GM21360 (cell line): ENCODE measurements around the gene C19orf44.
"Not testable (repeated sequence)": the region's sequence is repeated elsewhere in the genome, so short reads cannot be mapped to it uniquely, and the experiment has no call there.

Experiments used
- ATAC-seq: cut with Tn5 transposase; IDR thresholded peaks from one replicate; pipeline ENCODE4 v1.9.1; 2021; ENCODE audit warnings: mild to moderate bottlenecking, moderate library complexity; ENCODE audit not compliant: unreplicated experiment

Gene C19orf44

DNA sequence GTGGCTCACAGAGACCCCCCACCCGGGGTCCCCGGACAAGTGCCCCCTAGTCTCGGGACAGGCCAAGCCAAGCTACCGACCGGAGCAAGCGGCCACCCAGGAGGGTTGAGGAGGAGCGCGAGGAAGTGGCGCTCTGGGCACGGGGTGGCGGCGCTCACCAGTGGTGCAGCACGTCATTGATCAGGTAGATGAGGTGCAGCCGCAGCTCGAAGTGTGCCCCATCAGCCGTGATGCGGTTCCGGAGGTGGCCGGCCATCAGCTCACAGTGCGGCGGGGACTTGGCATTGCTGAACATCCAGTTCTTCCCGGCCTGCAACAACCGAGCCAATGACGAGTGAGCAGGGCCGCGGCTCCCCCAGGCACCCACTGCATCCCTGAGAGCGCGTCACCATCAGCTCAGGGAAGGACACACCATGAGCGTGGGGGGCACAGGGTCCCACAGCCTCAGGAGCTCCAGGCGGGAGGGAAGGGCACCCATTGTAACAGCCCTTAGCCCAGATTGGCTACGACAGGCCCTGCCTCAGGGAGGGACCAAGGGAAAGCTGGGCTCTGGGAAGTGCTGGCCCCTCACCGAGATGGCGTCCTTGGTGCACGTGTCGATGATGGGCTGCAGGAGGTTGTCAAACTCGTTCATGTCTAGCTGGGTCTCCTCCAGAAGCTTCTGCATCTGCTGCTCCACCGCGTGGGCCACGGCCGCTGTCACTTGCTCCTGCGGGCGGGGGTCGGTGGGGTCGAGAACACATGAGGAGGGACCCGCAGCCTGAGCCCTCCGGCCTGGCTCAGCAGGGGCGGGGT is 36.4 kb downstream of the C19orf44 start:
- ATAC-seq, result no peak

DNA sequence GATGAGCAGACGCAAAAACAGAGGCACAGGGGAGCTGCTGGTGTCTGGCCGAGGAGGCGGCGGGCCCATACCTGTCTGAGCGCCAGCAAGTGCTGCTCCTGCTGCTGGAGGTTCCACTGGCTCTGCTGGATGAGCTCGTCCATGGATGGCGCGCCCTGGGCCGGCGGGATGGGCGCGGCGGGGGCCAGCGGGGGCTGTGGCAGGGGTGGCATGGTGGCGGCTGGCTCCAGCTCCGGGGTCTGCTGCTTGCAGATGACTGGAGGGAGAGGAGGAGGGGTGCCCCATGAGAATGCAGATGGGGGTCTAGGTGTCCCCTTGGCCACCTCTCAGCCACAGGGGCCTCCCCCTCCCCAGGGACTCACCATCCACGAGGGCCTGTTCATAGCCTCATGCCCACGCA is 39.2 kb downstream of the C19orf44 start:
- no peak for ATAC-seq

DNA sequence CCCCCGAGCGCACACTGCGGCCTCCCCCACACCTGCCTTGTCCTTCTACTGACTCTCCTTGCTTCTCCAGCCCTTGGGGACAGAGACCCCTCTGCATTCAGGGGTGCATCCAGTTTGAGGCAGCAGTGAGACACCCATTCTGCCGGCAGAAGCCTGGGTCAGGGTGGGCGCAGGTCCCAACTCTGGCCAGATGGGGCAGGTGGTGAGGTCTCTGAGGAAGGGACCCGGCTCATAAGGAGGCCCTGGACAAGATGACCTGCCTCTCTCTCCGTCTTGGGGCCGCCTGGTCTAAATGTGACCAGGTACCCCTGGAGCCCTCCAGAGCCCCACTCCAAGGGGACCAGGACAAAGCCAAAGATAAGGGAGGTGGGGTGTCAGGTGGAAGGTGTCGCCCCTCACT is 39.9 kb downstream of the C19orf44 start:
- no peak for ATAC-seq

DNA sequence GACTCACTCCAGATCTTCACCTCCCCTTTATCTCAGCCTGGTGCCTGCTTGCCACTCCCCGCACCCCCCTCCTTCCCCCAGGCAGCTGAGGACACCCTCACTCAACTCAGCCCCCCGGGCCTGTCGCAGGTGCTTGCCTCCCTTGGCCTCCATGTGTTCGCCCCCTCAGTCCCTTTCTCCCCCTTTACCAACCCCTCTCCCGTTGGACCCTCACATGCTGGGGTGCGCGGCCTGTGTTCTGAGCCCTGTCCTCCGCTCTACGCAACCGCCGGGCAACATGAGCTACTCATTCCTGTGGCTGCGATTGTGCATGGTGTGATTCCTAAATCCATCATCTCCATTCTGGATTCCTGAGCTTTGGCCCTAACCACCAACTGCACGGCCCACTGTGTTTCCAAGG is 40.9 kb downstream of the C19orf44 start:
- ATAC-seq, result no peak

DNA sequence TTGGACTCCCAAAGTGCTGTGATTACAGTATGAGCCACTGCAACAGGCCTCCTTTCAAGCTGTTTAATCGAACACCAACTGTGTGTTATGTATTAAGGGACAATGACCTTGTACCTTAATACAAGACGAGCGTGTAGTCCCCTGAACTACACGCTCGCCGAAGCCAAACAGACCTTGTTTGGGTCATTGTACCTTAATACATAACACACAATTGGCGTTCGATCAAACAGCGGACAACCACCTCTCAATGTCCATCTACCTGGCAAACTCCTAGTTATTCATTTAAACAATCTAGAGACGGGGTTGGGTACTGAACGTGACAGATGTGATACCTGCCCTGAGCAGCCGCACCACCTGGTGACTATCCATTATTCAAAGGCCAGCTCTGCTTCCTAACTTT is 44.8 kb downstream of the C19orf44 start:
- no peak for ATAC-seq

DNA sequence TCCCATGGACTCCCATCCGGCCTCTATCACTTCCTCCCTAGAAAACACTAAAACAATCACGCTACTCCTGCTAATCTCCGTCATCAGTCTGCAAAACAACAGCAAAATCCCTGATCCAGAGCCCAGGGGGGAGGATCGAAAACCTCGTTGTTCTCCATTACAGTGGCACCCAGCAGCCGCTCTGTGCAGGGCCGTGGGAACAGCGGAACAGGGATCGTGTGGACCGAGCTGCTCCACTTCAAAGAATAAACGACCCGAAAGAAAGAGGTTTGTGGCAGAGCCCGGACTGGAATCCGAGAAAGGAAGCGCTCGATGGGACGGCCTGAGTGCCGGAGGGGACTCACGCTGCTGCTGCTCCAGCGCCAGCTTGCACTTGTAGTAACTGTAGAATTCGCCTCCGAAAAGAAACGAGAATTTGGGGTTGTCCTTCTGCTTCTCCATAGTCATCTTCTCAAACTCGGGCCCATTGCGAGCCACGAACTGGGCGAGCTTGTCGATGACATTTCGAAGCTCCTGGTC is 45.4 kb downstream of the C19orf44 start:
- peak; percentile 10 for ATAC-seq

DNA sequence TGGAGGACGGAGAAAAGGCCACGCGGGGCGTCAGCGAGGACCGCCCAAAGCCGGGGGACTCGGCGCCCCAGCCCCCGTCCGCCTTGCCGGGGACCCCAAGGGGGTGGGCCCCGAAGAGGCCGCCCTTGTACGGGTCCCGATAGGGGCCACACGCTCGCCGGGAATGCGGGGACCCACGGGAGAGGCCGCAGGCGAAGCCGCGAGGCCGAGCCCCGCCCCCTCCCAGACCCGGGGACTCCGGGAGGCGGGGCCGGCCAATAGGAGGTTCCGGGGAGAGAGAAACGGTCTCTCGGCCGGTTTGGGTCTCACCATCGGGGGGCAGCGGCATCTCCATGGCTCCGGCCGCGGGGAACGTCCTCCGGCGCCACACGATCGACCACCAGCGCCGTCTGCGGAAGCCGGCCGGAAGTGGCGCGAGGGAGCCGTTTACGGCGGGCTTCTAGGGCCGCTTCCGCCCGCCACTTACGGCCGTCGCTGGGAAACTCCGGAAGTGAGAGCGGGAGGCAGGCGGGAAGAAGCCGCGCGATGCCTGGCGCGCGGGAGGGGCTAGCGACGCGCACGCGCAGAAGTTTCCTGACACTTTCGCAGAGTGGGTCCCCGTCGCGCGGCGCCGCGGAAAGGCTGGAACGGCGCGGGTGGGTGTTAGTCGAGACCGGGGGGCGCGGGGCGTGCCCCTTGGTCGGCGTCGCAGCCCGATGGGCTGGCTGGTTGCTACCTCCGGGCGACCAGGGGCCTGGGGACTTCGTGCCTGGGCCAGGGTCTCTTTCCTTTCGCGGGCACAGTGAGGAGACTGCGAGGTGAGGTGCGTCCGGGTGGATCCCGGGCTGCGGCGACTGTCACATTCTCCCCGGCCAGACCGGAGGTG is 46.1 kb downstream of the C19orf44 start, which contains the start of gene CHERP:
CHERP (minus strand) TSS at position 393 of the 865 bp plus-strand sequence; CDS start at position 334, 59 bp downstream.
- ATAC-seq, result peak; percentile 74

DNA sequence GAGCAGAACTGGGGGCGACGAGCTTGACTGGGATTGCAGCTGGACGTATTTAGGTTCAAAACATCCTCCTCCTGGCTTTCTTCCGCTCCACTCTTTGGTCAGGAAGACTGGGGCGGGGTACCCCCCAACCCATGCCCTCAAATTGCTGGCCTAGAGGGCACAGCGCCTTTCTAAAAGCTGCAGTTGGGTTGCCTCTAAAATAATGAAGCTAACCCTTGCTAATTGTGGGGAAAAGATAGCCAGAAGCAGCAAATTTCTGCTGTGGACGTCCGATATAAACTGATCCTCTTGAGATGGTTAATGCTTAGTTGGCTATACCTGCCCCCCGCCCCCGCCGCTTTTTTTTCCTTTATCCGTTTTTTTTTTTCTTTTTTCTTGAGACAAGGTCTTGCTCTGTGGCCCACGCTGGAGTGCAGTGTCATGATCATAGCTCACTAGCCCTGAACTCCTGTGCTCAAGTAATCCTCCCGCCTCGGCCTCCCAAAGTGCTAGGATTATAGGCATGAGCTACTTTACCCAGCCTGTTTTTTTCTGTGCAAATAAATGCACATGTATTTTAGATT is 46.8 kb downstream of the C19orf44 start:
- no peak for ATAC-seq

DNA sequence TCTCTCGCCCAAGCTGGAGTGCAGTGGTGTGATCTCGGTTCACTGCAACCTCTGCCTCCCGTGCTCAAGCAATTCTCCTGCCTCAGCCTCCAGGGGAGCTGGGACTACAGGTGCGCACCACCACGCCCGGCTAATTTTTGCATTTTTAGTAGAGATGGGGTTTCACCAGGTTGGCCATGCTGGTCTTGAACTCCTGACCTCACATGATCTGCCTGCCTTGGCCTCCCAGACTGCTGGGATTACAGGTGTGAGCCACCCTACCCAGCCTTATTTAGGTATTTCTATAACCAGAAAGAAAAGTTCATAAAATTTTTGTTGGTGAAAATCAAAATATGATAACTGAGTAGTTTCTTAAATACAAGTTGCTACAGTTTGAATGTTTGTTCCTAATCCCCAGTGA is 47.5 kb downstream of the C19orf44 start:
- not testable (repeated sequence) for ATAC-seq

DNA sequence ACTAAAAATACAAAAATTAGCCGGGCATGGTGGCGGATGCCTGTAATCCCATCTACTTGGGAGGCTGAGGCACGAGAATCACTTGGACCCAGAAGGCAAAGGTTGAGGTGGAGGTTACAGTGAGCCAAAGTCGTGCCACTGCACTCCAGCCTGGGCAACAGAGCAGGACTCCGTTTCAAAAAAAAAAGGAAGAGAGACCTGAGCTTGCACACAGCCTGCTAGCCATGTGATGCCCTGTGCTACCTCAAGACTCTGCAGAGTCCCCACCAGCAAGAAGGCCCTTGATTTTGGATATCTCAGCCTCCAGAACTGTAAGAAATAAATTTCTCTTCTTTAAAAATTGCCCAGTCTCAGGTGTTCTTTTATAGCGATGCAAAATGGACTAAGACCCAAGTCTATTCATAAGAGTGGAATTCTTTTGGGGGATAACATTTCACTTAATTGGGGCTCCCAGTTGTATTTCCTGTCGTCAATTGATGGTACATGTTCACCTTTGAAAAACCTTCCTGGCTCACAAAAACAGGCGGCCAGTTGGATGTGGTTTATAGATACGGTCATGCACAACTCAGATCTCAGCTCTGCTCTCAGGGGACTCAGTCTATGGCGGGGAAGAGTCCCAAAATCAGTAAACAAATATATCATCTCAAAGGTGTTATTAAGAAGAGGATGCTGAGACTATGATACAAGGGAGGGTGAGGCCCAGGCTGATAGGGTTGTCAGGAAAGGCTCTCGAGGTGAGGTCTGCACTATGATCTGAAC is 48.5 kb downstream of the C19orf44 start:
- ATAC-seq, result no peak

DNA sequence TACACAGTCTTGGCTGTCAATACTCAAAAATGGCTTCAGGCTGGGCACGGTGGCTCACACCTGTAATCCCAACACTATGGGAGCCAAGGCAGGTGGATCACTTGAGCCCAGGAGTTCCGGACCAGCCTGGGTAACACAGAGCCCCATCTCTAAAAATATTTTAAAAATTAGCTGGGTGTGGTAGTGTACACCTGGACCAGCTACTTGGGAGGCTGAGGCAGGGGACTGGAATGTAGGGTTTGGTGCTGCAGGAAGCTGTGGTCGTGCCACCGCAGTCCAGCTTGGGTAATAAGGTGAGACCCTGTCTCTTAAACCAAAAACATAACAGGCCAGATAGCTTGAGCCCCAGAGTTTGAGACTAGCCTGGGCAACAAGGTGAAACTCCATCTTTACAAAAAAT is 52.8 kb downstream of the C19orf44 start:
- no peak for ATAC-seq

DNA sequence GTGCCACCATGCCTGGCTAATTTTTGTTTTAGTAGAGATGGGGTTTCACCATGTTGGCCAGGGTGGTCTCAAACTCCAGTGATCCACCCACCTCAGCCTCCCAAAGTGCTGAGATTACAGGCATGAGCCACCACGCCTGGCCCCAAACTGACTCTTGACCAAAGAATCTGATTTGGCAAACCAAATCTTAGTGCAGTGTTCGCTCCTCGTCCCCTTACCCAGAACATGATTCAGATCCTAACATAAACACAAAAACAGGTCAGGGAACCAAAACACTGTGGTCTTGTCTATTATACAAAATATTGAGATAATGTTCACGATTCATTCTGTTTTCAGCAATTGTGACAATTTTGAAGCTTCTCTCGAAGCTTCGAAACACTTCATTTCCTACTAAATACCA is 55.7 kb downstream of the C19orf44 start:
- not testable (repeated sequence) for ATAC-seq

DNA sequence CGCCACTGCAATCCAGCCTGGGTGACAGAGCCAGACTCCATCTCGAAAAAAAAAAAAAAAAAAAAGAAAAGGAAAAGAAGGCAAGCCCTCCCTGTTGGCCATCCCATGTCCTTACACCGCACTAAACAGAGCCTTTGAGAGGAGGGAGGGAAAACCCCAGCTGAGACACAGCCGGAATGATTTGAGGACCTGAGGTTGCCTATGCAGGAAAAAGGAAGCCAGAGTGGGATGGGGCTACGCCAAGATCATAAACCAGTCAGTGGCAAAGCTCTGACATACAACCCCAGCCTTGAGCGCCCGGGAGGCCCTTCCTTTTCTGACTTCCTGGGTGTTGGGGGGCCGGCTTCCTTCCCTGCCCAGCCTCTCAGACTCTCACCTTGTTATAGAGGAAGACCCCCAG is 58.6 kb downstream of the C19orf44 start:
- ATAC-seq, result no peak

DNA sequence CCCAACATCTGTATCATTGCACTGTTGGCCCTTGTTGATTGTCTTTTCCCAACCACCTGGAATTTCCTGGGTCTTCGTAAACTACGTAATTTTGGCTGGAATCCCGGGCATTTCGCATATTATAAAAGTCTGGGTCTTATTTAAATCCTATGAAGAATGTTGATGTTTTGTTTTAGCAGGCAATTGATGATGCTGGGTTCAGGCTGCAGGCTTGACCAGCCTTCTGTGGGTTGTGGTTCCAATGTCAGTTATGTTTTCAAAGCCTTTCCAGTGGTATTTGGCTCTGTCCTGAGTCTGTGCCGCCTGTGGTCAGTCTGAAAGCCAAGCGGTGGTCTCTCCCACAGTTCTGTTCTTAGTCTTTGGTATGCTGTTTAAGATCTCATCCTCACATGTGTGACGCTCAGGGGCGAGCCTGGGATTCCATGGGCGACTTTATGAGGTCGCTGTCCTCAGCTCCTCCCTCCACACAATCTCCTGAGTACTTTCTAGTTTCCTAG is 63.6 kb downstream of the C19orf44 start:
- no peak for ATAC-seq

DNA sequence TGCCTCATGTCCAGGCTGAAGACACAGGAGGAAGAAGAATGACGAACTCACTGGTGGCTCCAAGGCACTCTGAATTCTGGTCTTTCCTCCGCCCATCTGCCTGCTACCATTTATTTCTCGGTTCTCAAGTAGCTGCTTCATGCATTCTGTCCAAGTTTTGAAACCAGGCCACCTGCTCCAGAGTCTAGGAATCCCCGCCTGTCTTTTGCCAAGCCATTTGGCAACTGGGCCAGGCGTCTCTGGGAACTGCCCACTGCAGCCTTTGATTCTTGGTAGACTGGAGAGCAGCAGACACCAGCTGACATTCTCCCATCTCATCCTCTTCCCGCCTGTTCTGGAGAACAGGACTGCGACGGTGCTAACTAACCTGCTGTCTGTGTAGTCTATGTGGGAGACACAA is 65.2 kb downstream of the C19orf44 start:
- no peak for ATAC-seq

DNA sequence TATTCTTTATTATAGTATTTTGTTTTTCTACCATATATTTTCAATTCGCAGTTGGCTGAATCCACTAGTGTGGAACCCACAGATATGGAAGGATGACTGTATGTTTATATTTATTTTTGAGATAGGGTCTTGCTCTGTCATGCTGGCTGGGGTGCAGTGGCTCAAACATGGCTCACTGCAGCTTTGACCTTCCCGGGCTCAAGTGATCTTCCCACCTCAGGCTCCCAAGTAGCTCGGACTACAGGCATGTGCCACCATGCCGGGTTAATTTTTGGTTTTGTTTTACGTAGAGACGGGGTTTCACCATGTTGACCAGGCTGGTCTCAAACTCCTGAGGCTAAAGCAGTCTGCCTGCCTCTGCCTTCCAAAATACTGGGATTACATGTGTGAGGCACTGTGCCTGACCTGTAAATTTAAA is 66.4 kb downstream of the C19orf44 start:
- ATAC-seq, result no peak

DNA sequence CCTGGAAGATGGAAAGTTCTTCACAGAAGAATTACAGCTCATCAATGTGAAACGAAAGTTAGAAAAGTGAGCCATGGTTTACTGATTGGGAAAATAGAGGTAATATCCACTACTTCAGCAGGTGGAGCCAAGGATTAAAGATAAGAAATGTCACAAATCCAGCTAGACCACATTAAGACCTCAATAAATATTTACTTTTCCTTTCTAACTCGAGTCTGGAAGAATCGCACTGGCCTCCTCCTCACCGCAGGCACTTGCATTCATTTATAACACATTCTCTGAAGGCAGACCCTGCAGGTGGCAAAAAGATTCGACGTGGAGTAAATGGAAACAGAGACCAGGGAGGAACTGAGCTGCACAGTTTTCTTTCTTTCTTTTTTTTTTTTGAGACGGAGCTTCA is 68.6 kb downstream of the C19orf44 start:
- ATAC-seq, result no peak

DNA sequence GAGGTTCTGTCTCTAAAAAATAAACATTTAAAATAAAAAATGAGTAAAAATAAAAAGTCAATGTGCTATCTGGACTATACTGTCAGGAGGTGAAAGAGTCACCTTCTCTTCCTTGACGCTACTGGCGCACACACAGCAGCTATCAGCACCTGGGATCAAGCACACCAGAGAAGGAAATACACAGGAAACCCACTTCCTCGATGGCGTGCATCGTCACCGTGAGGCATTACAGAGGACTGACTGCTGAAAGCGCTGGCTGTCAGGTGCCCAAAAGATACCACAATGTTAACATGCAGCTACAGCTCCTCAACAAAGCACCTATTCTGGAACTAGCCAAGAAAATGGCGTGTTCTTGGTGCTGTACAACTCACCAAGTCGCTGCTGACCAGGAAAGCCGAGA is 70.0 kb downstream of the C19orf44 start:
- ATAC-seq, result no peak

DNA sequence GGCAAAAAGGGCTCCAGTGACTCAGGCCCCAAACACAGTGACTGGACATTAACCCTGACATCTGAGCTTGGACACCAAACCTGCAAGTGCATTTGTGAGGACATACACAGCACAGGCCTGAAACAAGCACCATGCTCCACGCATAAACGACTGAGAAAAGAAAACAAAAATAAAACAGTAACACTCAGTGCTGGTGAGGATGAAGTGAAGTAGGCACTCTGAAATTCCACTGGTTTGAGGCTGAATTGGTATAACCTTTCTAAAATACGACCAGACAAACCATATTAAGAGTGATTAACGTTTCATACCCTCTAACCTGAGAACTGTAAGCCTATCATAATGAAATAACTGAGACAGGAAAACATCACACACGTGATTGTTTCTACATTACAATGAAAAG is 70.5 kb downstream of the C19orf44 start:
- no peak for ATAC-seq

DNA sequence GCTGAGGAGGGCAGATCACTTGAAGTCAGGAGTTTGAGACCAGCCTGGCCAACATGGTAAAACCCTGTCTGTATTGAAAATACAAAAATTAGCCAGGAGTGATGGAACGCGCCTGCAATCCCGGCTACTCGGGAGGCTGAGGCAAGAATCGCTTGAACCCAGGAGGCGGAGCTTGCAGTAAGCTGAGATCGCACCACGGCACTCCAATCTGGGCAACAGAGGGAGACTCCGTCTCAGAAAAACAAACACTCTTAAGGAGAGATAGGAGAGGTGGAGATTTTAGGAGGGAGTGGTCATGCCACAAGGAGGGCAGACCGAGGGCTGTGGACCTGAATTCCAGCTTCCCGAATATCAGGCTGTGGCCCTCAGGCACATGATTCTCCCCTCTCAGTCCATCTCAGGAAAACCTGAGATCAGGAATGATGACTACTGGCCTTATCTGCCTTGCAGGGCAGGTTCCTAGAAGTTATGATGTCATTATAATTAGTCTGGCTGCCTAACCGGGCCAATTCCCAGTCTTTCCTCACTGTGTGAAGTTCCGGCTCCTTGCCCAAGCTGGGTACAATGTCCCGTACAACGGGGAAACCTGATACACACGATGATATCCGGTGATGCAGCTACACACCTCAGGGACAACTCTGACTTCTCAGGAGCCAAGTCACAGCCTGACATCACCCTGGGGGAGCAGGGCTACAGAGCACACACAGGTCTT is 73.6 kb downstream of the C19orf44 start:
- ATAC-seq, result no peak
